ENCODE data around the gene BBX.
"Not testable (repeated sequence)": the region's sequence is repeated elsewhere in the genome, so short reads cannot be mapped to it uniquely, and the experiment has no call there.

The BBX gene

DNA sequence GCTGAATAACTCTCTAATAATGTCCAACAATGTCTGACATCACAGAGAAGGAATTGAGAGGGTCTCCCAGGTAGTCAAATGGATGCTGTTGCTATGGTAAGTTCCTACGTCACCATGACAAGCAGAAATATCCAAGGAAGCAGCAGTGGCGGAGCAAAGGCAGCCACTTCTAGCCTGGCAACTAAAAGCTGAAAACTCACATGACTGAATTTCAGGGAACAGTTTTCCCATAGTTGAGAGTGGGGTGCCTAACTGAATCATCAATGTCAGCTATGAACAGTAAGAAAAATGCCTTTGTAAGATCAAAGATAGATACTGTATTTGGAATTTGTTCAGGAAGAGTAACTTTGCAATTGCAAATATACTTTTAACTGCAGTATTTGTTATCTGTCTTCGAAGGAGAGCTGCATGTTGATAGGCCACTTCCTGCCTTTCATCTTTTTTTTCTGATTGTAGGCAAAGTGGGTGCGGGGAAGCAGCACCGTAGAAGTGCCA, 161.7 kb downstream of the BBX start:
- no peak for DNase-seq (ENCODE audit: low read depth in 2 of 2)

DNA sequence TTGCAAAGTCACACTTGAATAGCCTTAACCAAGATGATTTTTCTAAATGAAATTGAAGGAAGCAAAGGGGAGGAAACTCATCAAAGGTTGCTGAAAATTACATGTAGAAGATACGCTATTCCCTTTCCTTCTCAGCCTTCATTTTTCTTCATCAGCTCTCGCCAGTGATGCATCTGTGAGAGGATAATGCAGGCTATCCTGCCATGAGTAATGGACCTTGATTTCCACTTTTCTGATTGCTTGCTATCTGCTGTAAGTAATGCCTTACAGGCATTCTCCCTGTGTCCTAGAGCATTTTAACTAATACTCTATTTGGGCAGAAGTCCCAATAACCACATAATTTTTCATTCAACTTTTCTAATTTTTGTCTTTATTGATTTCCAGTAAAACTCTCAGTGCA, 162.6 kb downstream of the BBX start:
- no peak for DNase-seq (ENCODE audit: low read depth in 2 of 2)

- DNase-seq (ENCODE audit: low read depth in 2 of 2): no peak
Observed at GRCh38 chr3:107687056-107687581, 164.4 kb downstream of the BBX start.

DNA sequence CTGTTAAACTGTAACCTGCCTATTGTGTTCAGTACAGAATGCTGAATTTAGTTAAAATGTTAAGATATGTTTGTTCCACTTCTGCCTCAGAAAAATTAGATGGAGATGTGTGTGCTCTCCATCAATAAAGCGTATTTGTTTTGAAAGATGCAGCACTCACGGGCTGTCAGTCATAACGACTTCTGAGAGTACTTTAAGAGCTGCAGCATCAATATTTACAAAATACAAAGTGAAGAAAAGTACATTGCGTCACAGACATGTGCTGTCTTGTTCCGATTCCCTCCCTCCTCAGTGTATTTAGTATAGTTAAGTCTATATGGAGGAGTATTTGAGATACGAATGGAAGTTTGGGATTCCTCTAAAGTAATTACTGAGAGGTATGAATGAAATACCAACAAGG, 166.6 kb downstream of the BBX start:
- DNase-seq (ENCODE audit: low read depth in 2 of 2): no peak

DNA sequence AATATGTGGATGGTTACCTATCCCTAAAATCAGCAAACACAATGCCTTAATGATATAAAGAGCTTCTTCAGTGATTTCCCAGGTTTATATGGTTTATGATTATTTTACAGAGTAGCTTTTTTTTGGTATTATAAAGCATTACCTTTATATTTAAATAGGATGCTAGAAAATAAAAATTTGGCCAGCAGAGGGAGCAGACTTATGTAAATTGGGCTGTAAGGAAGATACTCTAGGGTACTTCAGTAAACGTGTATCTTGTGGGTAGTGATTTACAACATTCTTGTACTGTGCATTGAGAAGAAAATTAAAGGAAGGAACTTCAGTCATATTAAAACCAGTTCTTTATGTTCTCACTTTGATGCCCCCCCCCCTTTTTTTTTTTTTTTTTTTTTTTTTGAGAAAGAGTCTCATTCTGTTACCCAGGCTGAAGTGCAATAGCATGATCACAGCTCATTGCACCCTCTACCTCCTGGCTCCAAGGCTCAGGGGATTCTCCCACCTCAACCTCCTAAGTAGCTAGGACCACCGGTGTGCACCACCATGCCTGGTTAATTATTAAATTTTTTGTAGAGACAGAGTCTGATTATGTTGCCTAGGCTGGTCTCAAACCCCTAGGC, 167.9 kb downstream of the BBX start:
- DNase-seq (ENCODE audit: low read depth in 2 of 2): no peak

- not testable (repeated sequence) for DNase-seq (ENCODE audit: low read depth in 2 of 2)
Observed at GRCh38 chr3:107691984-107692383, 169.2 kb downstream of the BBX start.

DNA sequence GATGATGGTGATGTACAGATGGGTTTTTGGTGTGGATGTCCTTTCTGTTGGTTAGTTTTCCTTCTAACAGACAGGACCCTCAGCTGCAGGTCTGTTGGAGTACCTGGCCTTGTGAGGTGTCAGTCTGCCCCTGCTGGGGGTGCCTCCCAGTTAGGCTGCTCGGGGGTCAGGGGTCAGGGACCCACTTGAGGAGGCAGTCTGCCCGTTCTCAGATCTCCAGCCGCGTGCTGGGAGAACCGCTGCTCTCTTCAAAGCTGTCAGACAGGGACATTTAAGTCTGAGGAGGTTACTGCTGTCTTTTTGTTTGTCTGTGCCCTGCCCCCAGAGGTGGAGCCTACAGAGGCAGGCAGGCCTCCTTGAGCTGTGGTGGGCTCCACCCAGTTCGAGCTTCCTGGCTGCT, 174.6 kb downstream of the BBX start:
- not testable (repeated sequence) for DNase-seq (ENCODE audit: low read depth in 2 of 2)

DNA sequence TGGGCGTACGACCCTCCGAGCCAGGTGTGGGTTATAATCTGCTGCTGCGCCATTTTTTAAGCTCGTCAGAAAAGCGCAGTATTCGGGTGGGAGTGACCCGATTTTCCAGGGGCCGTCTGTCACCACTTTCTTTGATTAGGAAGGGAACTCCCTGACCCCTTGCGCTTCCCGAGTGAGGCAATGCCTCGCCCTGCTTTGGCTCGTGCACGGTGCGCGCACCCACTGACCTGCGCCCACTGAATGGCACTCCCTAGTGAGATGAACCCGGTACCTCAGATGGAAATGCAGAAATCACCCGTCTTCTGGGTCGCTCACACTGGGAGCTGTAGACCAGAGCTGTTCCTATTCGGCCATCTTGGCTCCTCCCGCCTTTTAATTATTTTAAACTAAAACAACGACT, 175.1 kb downstream of the BBX start:
- DNase-seq (ENCODE audit: low read depth in 2 of 2): not testable (repeated sequence)

- DNase-seq (ENCODE audit: low read depth in 2 of 2): no peak
Observed at GRCh38 chr3:107699682-107700081, 176.9 kb downstream of the BBX start.

- DNase-seq (ENCODE audit: low read depth in 2 of 2): no peak
Observed at GRCh38 chr3:107701299-107701698, 178.5 kb downstream of the BBX start.

DNA sequence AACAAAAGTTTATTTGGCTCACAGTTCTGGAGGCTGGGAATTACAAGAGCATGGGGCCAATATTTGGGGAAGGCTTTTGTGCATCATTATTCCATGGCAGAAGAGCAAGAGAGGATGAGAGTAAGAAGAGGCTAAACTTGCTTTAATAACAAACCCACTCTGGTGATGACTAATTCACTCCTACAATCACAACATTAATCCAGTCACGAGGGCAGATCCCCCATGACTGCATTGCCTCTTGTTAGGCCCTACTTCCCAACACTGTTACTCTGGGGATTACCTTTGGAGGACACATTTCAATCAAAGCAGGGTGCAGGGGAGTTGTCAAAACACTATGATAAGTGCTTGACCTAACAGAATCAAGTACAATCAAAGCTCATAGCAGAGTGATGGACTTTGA, 181.7 kb downstream of the BBX start:
- DNase-seq (ENCODE audit: low read depth in 2 of 2): no peak

GRCh38 chr3:107705046-107705445, 182.3 kb downstream of the BBX start:
- DNase-seq (ENCODE audit: low read depth in 2 of 2): no peak

DNA sequence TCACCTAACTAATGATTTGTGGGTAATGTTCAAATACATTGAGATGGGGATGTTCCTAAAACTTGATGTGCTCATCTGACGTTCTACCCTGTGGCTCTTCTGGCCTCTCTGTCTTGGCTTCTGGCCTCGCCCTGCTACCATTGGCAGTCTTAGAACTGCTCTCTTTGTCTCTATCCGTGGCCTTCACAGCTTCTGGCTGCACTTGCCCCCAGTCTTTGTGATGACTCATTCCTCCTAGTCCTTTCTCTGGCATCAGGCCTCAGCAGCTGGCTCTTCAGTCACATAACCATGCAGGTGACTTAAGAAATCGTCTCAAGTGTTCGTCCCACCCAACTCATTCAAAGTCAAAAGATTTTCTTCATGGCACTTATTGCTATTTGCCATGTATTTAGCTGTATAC, 188.1 kb downstream of the BBX start:
- DNase-seq (ENCODE audit: low read depth in 2 of 2): no peak

- no peak for DNase-seq (ENCODE audit: low read depth in 2 of 2)
Observed at GRCh38 chr3:107716734-107717133, 194.0 kb downstream of the BBX start.

DNA sequence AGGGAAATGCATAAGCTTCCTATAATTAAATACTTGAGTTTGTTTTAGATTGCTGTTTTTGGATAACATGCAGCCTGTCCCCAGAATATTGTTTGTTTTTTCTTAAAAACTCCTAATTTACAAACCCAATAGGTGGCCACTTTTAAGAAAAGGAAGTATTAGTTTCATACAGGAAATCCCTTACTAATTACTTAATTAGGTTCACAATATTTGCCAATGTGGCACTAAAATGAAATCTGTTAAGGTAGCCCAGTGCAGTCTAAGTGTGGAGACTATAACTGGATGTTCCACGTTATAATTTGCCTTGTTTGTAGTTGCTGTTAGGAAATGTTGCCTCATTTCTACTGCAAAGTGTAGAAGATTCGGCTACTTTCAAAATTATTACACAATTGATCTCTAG, 195.8 kb downstream of the BBX start:
- no peak for DNase-seq (ENCODE audit: low read depth in 2 of 2)

GRCh38 chr3:107727102-107727501, 204.3 kb downstream of the BBX start:
- no peak for DNase-seq (ENCODE audit: low read depth in 2 of 2)

DNA sequence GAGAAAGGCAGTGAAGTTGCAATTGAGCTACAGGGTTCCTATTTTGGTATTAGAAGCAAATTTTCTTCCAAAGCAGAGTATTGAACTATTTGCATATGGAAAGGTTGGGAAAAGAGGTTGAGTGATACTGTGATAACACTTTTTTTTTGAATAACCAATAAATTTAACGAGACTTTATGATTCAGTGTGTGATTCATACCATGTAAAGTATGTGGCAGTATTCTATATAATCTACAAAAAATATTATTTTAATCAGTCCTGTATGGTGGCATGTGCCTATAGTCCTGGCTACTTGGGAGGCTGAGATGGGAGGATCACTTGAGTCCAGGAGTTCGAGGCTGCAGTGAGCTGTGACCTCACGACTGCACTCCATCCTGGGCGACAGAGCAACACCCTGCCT, 206.9 kb downstream of the BBX start:
- no peak for DNase-seq (ENCODE audit: low read depth in 2 of 2)

DNA sequence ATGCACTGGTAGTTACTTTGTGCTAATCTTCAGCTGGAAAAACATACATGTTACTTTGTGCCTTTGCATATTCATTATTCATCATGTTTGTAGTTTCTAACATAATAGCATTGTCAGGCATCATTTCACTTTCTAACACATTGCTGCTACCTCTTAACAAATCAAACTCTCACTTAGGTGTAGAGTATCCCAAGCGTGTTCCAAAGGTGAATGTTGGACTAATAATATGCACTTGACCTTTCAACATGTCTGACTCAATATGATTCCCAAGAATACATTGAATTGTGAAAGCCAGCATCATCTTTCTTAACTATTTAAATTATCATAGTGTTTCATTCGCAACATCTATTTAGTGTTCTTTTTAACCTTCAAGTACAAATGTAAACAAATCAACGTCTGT, 211.6 kb downstream of the BBX start:
- no peak for DNase-seq (ENCODE audit: low read depth in 2 of 2)

DNA sequence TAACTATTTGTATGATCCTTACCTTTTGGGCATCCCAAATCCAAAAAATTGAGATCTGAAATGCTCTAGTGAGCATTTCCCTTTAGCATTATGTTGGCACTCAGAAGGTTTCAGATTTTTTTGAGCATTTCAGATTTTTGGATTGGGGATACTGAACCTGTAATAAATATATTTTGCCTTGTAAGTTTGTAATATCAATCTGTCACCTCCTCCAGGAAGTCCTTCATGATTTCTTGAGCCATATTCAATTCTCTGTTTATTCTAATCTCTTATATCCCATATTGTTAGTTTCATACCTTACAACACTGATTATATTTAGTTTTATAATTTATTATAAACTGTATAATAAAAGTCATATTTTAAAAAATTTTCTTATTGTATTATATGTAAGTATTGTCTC, 215.2 kb downstream of the BBX start:
- no peak for DNase-seq (ENCODE audit: low read depth in 2 of 2)

GRCh38 chr3:107738486-107739183, 215.9 kb downstream of the BBX start:
- no peak for DNase-seq (ENCODE audit: low read depth in 2 of 2)

- no peak for DNase-seq (ENCODE audit: low read depth in 2 of 2)
Observed at GRCh38 chr3:107739227-107739626, 216.5 kb downstream of the BBX start.

DNA sequence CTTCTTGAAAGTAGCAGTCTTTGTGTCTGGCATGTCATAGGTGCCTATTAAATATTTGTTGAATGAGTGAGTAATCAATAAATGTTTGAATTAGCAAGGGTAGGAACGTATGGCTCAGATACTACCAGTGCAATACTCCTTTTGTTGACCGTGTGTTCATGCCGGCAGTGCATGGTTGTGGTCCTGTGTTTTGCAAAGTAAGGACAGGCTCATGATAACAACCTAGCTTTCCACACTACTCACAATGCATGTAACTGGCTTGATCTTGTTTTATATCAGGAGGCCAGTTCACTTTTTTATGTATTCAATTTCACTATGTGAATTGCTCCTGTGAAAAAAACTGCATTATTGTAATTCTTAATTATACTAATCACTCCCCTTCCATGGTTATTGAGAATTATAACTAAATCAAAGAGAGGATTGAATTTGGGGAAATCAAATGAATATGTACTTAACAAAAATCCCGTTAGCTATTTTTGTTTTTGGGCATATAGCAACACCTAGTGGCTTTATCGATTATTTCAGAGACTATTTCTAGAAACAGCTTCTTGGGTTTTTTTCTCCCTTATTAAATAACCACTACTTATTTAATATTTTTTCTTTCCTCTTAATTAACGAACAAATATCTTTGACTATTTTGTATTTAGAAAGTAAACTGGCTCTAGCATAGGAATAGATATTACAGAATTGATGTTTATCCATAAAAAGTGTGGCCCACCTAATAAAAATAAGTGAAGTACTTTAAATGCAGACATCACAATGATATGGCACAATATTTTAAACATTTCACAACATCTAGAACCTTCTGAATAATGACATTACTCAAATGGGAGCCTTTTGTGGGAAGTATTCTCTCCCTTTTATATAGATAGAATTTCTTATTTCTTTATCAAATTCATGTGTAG, 218.5 kb downstream of the BBX start:
- no peak for DNase-seq (ENCODE audit: low read depth in 2 of 2)
